ENCODE data around the gene PIR. TPM values are rescaled to one million over a fixed set of nuclear protein-coding genes. Genes with fewer than 3 reads are reported as not detected.

The PIR gene
- total and polyA plus RNA-seq, 2 of the 8 experiments (the other 6 are each of a cell fraction or from before 2014, with no cell fraction given), result 6.4 to 10.3 TPM

- TF ChIP-seq, protein P1, sequence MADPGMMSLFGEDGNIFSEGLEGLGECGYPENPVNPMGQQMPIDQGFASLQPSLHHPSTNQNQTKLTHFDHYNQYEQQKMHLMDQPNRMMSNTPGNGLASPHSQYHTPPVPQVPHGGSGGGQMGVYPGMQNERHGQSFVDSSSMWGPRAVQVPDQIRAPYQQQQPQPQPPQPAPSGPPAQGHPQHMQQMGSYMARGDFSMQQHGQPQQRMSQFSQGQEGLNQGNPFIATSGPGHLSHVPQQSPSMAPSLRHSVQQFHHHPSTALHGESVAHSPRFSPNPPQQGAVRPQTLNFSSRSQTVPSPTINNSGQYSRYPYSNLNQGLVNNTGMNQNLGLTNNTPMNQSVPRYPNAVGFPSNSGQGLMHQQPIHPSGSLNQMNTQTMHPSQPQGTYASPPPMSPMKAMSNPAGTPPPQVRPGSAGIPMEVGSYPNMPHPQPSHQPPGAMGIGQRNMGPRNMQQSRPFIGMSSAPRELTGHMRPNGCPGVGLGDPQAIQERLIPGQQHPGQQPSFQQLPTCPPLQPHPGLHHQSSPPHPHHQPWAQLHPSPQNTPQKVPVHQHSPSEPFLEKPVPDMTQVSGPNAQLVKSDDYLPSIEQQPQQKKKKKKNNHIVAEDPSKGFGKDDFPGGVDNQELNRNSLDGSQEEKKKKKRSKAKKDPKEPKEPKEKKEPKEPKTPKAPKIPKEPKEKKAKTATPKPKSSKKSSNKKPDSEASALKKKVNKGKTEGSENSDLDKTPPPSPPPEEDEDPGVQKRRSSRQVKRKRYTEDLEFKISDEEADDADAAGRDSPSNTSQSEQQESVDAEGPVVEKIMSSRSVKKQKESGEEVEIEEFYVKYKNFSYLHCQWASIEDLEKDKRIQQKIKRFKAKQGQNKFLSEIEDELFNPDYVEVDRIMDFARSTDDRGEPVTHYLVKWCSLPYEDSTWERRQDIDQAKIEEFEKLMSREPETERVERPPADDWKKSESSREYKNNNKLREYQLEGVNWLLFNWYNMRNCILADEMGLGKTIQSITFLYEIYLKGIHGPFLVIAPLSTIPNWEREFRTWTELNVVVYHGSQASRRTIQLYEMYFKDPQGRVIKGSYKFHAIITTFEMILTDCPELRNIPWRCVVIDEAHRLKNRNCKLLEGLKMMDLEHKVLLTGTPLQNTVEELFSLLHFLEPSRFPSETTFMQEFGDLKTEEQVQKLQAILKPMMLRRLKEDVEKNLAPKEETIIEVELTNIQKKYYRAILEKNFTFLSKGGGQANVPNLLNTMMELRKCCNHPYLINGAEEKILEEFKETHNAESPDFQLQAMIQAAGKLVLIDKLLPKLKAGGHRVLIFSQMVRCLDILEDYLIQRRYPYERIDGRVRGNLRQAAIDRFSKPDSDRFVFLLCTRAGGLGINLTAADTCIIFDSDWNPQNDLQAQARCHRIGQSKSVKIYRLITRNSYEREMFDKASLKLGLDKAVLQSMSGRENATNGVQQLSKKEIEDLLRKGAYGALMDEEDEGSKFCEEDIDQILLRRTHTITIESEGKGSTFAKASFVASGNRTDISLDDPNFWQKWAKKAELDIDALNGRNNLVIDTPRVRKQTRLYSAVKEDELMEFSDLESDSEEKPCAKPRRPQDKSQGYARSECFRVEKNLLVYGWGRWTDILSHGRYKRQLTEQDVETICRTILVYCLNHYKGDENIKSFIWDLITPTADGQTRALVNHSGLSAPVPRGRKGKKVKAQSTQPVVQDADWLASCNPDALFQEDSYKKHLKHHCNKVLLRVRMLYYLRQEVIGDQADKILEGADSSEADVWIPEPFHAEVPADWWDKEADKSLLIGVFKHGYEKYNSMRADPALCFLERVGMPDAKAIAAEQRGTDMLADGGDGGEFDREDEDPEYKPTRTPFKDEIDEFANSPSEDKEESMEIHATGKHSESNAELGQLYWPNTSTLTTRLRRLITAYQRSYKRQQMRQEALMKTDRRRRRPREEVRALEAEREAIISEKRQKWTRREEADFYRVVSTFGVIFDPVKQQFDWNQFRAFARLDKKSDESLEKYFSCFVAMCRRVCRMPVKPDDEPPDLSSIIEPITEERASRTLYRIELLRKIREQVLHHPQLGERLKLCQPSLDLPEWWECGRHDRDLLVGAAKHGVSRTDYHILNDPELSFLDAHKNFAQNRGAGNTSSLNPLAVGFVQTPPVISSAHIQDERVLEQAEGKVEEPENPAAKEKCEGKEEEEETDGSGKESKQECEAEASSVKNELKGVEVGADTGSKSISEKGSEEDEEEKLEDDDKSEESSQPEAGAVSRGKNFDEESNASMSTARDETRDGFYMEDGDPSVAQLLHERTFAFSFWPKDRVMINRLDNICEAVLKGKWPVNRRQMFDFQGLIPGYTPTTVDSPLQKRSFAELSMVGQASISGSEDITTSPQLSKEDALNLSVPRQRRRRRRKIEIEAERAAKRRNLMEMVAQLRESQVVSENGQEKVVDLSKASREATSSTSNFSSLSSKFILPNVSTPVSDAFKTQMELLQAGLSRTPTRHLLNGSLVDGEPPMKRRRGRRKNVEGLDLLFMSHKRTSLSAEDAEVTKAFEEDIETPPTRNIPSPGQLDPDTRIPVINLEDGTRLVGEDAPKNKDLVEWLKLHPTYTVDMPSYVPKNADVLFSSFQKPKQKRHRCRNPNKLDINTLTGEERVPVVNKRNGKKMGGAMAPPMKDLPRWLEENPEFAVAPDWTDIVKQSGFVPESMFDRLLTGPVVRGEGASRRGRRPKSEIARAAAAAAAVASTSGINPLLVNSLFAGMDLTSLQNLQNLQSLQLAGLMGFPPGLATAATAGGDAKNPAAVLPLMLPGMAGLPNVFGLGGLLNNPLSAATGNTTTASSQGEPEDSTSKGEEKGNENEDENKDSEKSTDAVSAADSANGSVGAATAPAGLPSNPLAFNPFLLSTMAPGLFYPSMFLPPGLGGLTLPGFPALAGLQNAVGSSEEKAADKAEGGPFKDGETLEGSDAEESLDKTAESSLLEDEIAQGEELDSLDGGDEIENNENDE (IDR thresholded peaks at IDR 0.05; ENCODE audit: insufficient replicate concordance, low read length), result no peak
- TF ChIP-seq YY1 (IDR thresholded peaks at IDR 0.05; ENCODE audit: low read depth, low read length) (no peak), CREB1 (IDR thresholded peaks at IDR 0.05) (no peak), PHF8 (conservative IDR thresholded peaks at IDR 0.05; ENCODE audit: low read depth, low read length) (no peak), TCF12 (IDR thresholded peaks at IDR 0.05; ENCODE audit: low read depth, low read length) (no peak), SRF (IDR thresholded peaks at IDR 0.05; ENCODE audit: low read depth, low read length) (no peak), KDM1A (IDR thresholded peaks at IDR 0.05; ENCODE audit: borderline replicate concordance, low read length) (no peak), SP4 (IDR thresholded peaks at IDR 0.05; ENCODE audit: low read length) (no peak), NRF1 (IDR thresholded peaks at IDR 0.05; ENCODE audit: low read depth, low read length) (no peak), SIRT6 (IDR thresholded peaks at IDR 0.05; ENCODE audit: low read length) (no peak), SIX5 (IDR thresholded peaks at IDR 0.05; ENCODE audit: low read depth, low read length) (no peak), MAX (IDR thresholded peaks at IDR 0.05) (no peak), ASH2L (IDR thresholded peaks at IDR 0.05; ENCODE audit: low read length) (no peak), BRCA1 (IDR thresholded peaks at IDR 0.05; ENCODE audit: low read depth, low read length) (no peak)
These were observed 62.5 kb downstream of the PIR start (continued) for GRCh38 chrX:15430584-15430983.

Measured in H1 (cell line).